Measurements from ENCODE around the gene KCNH2. TPM values are rescaled to one million over a fixed set of nuclear protein-coding genes. Genes with fewer than 3 reads are reported as not detected.

KCNH2 gene
- total and polyA plus RNA-seq, 2 donors (not counting 1 experiment from before 2014, with no cell fraction given): 0.86 to 2.7 TPM

- peaks cover 29 to 38% of the 10 kb centered on the region in 2 donors for H3K4me1 ChIP-seq (ENCODE audit: control insufficient read depth in 2 of 2, insufficient read depth in 2 of 2, low read length in 2 of 2)
- H2AFZ ChIP-seq (ENCODE audit: insufficient read depth, low read depth, low read length, poor library complexity, severe bottlenecking): peak overlapping the region; percentile 77
- no peaks in the 10 kb centered on the region for H3K9me3 Mint-ChIP-seq (ENCODE audit: insufficient read depth)
- intact Hi-C loops (cut with micrococcal nuclease): loop anchor here (1.0 kb wide), 3 partner anchors 10 to 120 kb away; partner anchors contain the start of gene ABCB8
- H3K9ac ChIP-seq (ENCODE audit: low read length): peak overlapping the region; percentile 60
- H4K20me1 ChIP-seq (ENCODE audit: control insufficient read depth, insufficient read depth, low read length, poor library complexity, severe bottlenecking): no peaks in the 10 kb centered on the region
- ATAC-seq (ENCODE audit: low read depth) (peak; percentile 9), DNase-seq (peak; percentile 71)
- peaks cover 0 to 20% (median 0%) of the 10 kb centered on the region in 3 donors for H3K9me3 ChIP-seq (ENCODE audit: control extremely low read depth in 1 of 3, control insufficient read depth in 2 of 3, insufficient read depth in 1 of 3, low read length in 2 of 3)
- CTCF ChIA-PET: interaction anchor here (0.6 to 3.9 kb wide), 21 partner anchors 8 to 1247 kb away, joined by 3 to 25 read pairs (median 4); partner anchors contain the start of genes ABCB8, CDK5 and TMUB1
- H3K36me3 ChIP-seq (replicated peaks in 1 of 2; ENCODE audit: control extremely low read depth in 1 of 2, control insufficient read depth in 1 of 2, extremely low read depth in 1 of 2, insufficient read depth in 2 of 2, low read length in 1 of 2): no peaks in the 10 kb centered on the region
- H3K4me3 ChIP-seq (ENCODE audit: control extremely low read depth in 1 of 5, extremely low read depth in 1 of 5, insufficient read depth in 1 of 5, low read depth in 2 of 5, low read length in 4 of 5): peak overlapping the region in 4 of 5 experiments; percentile 34 to 51 (median 42)
- H3K27ac Mint-ChIP-seq: peak overlapping the region; percentile 72
- POLR2A ChIA-PET: interaction anchor here (2.3 kb wide), 1 partner anchor 10 kb away, joined by 11 read pairs; the partner anchor contains the start of gene ABCB8
- H3K4me1 Mint-ChIP-seq: peaks cover 44% of the 10 kb centered on the region
- H3K4me2 ChIP-seq (replicated peaks; ENCODE audit: low read depth, low read length, poor library complexity, severe bottlenecking): peak overlapping the region; percentile 97
- no peaks in the 10 kb centered on the region for H3K79me2 ChIP-seq (ENCODE audit: control insufficient read depth, insufficient read depth, low read length)
- H3K27ac ChIP-seq (ENCODE audit: low read length in 2 of 2): no peak overlapping the region
- peaks cover 0 to 51% (median 21%) of the 10 kb centered on the region in 4 experiments for H3K27me3 ChIP-seq (replicated peaks in 1 of 4; ENCODE audit: control extremely low read depth in 1 of 4, control insufficient read depth in 3 of 4, insufficient read depth in 4 of 4, low read length in 3 of 4)
- H3K4me3 Mint-ChIP-seq: peak overlapping the region; percentile 91
- peaks cover 31% of the 10 kb centered on the region for H3K27me3 Mint-ChIP-seq
- no peak for TF ChIP-seq EZH2 (IDR thresholded peaks at IDR 0.05; ENCODE audit: borderline replicate concordance, insufficient read depth, low read depth, low read length, poor library complexity, severe bottlenecking)
- peak; percentile 48 for TF ChIP-seq CTCF (IDR thresholded peaks at IDR 0.05)
- 3% methylated on average over 76 of the region's 82 CpGs for WGBS (ENCODE audit: insufficient coverage)
These were observed 40.5 kb upstream of the KCNH2 start for GRCh38 chr7:151018421-151019129.
